HCT116 (cell line): ENCODE measurements around the gene CELSR3. TPM values are rescaled to one million over a fixed set of nuclear protein-coding genes. Genes with fewer than 3 reads are reported as not detected.

ENCODE experiments used
- ATAC-seq: fragments of 200-7000 bp; cut with Tn5 transposase; 2 replicates; pipeline ENCODE4 v1.9.1; 2020; ENCODE audit warnings: mild to moderate bottlenecking, moderate library complexity
- BruUV-seq: library from RNA; stranded (reverse); fragments of 400-500 nt; replicated peaks from 2 replicates; lab custom pipeline; 2021; lab: Mats Ljungman, UMichigan
- CTCF ChIA-PET: fragments of 300-600 bp; sonication (Branson Sonifier 250); formaldehyde crosslinking; loops from one replicate; lab custom pipeline; 2021; ENCODE audit warnings: antibody characterized with exemption; lab: Charles Lee
- POLR2A ChIA-PET: fragments of 300-600, 350-600 bp; sonication (Branson Sonifier 250); formaldehyde crosslinking; loops from one replicate; lab custom pipeline; 2021; ENCODE audit warnings: antibody characterized with exemption; lab: Charles Lee
- RAD21 ChIA-PET, 2 experiments: fragments of 300-600 bp; sonication (Branson Sonifier 250); formaldehyde crosslinking; loops; one replicate each; lab custom pipeline; 2023; ENCODE audit warnings: low total read pairs in 2 of 2; ENCODE audit not compliant: uncharacterized antibody in 2 of 2, unreplicated experiment in 2 of 2, low non-redundant PET in 1 of 2; lab: Charles Lee
- DNase-seq: peaks from one replicate; pipeline ENCODE4 v3.0.0-alpha.2; 2010; ENCODE audit warnings: low read depth, low spot score
- H2AFZ ChIP-seq: fragments of 200-600 bp; shearing (Covaris generic), sonication (generic); 2 replicates; pipeline ENCODE4 v1.6.1; 2017; ENCODE audit warnings: low read depth, mixed run types, mixed read lengths, antibody characterized with exemption, low read length; ENCODE audit not compliant: poor library complexity, severe bottlenecking
- H3K27ac ChIP-seq: 2 replicates; pipeline ENCODE4 v1.5.1; 2012; ENCODE audit warnings: low read depth, low read length
- H3K27me3 ChIP-seq: fragments of 200-600 bp; sonication (generic); 2 replicates; pipeline ENCODE4 v1.6.1; 2016; ENCODE audit warnings: mixed run types, low read length, mixed read lengths; ENCODE audit not compliant: insufficient read depth
- H3K36me3 ChIP-seq, 2 experiments: fragments of 200-500 bp in 1 of 2; fragments of 200-600 bp in 1 of 2; sonication (Bioruptor generic) in 1 of 2; sonication (generic) in 1 of 2; 2 replicates each; pipeline versions ENCODE4 v1.5.1 to v1.6.1; 2014 to 2016; ENCODE audit warnings: low read length in 2 of 2, inconsistent platforms in 1 of 2, mixed read lengths in 1 of 2, mixed run types in 1 of 2; ENCODE audit not compliant: insufficient read depth in 2 of 2, control insufficient read depth in 1 of 2
- H3K4me1 ChIP-seq, 2 experiments: fragments of 200-600 bp in 1 of 2; sonication (generic) in 1 of 2; 2 replicates each; pipeline versions ENCODE4 v1.5.1 to v1.6.1; 2012 to 2017; ENCODE audit warnings: low read length in 2 of 2, inconsistent platforms in 1 of 2, mild to moderate bottlenecking in 1 of 2, mixed read lengths in 1 of 2, mixed run types in 1 of 2, moderate library complexity in 1 of 2; ENCODE audit not compliant: insufficient read depth in 2 of 2, control insufficient read depth in 1 of 2
- H3K4me2 ChIP-seq: fragments of 200-600 bp; sonication (generic); 2 replicates; pipeline ENCODE4 v1.6.1; 2017; ENCODE audit warnings: mixed run types, low read length, mixed read lengths
- H3K4me3 ChIP-seq, 2 experiments: fragments of 200-600 bp in 1 of 2; sonication (generic) in 1 of 2; replicated peaks in 1 of 2; 2 replicates each; pipeline ENCODE4 v1.5.1; 2011 to 2016; ENCODE audit warnings: low read length in 2 of 2, control low read depth in 1 of 2, low read depth in 1 of 2, mild to moderate bottlenecking in 1 of 2, mixed read lengths in 1 of 2, mixed run types in 1 of 2
- H3K79me2 ChIP-seq: fragments of 200-600 bp; sonication (generic); 2 replicates; pipeline ENCODE4 v1.6.1; 2017; ENCODE audit warnings: mild to moderate bottlenecking, mixed run types, low read length, moderate library complexity, mixed read lengths; ENCODE audit not compliant: insufficient read depth
- H3K9ac ChIP-seq: fragments of 200-600 bp; sonication (generic); 2 replicates; pipeline ENCODE4 v1.6.1; 2016; ENCODE audit warnings: low read length, mixed read lengths
- H3K9me2 ChIP-seq: fragments of 200-600 bp; sonication (generic), shearing (Covaris generic); 2 replicates; pipeline ENCODE4 v1.6.1; 2017; ENCODE audit warnings: mixed run types, mild to moderate bottlenecking, moderate library complexity; ENCODE audit not compliant: insufficient read depth
- H3K9me3 ChIP-seq, 2 experiments: fragments of 200-500 bp in 1 of 2; fragments of 200-600 bp in 1 of 2; sonication (Bioruptor generic) in 1 of 2; sonication (generic) in 1 of 2; 2 replicates each; pipeline ENCODE4 v1.6.1; 2014 to 2017; ENCODE audit warnings: low read length in 2 of 2, mixed read lengths in 2 of 2, inconsistent platforms in 1 of 2, low read depth in 1 of 2, mild to moderate bottlenecking in 1 of 2, mixed run types in 1 of 2, moderate library complexity in 1 of 2; ENCODE audit not compliant: control insufficient read depth in 1 of 2, insufficient read depth in 1 of 2
- H4K20me1 ChIP-seq: fragments of 200-600 bp; sonication (generic), shearing (Covaris generic); 2 replicates; pipeline ENCODE4 v1.6.1; 2017; ENCODE audit warnings: mixed run types, mild to moderate bottlenecking, moderate library complexity; ENCODE audit not compliant: insufficient read depth
- CBX3 ChIP-seq: IDR thresholded peaks from 2 replicates; pipeline ENCODE4 v1.6.1; 2012; ENCODE audit warnings: low read depth
- EGR1 ChIP-seq: IDR thresholded peaks from 2 replicates; pipeline ENCODE4 v1.6.1; 2012; ENCODE audit warnings: low read depth
- EZH2 ChIP-seq: fragments of 200-600 bp; sonication (generic); IDR thresholded peaks from 2 replicates; pipeline ENCODE4 v1.6.1; 2017; ENCODE audit warnings: antibody characterized with exemption, mixed run types
- EZH2phosphoT487 ChIP-seq: fragments of 200-600 bp; IDR thresholded peaks from 2 replicates; pipeline ENCODE4 v1.6.1; 2018; ENCODE audit warnings: antibody characterized with exemption, borderline replicate concordance
- FOSL1 ChIP-seq: IDR thresholded peaks from 2 replicates; pipeline ENCODE4 v1.6.1; 2012; ENCODE audit warnings: low read depth
- JUND ChIP-seq: IDR thresholded peaks from 2 replicates; pipeline ENCODE4 v1.6.1; 2012
- MAX ChIP-seq: IDR thresholded peaks from 2 replicates; pipeline ENCODE4 v1.6.1; 2012
- POLR2AphosphoS5 ChIP-seq: IDR thresholded peaks from 2 replicates; pipeline ENCODE4 v1.6.1; 2011; ENCODE audit warnings: mild to moderate bottlenecking, low read depth, low read length, moderate library complexity
- REST ChIP-seq: IDR thresholded peaks from 2 replicates; pipeline ENCODE4 v1.6.1; 2012; ENCODE audit warnings: low read depth
- SIN3A ChIP-seq: IDR thresholded peaks from 2 replicates; pipeline ENCODE4 v1.6.1; 2012; ENCODE audit warnings: low read depth
- SP1 ChIP-seq: IDR thresholded peaks from 2 replicates; pipeline ENCODE4 v1.6.1; 2012; ENCODE audit warnings: low read depth
- SRF ChIP-seq: IDR thresholded peaks from 2 replicates; pipeline ENCODE4 v1.6.1; 2012; ENCODE audit warnings: low read depth
- TCF7L2 ChIP-seq: IDR thresholded peaks from 2 replicates; pipeline ENCODE4 v1.7.0; 2011; ENCODE audit warnings: borderline replicate concordance, inconsistent platforms; ENCODE audit not compliant: insufficient read depth, insufficient read length; ENCODE audit errors: extremely low read depth
- YY1 ChIP-seq: IDR thresholded peaks from 2 replicates; pipeline ENCODE4 v1.6.1; 2011; ENCODE audit warnings: low read length, low read depth, moderate library complexity, mild to moderate bottlenecking; ENCODE audit not compliant: insufficient replicate concordance; ENCODE audit errors: extremely low read depth
- ZFX ChIP-seq: fragments of 450-650 bp; IDR thresholded peaks from 2 replicates; pipeline ENCODE4 v1.6.1; 2017
- ZNF274 ChIP-seq: fragments of 200-500 bp; sonication (Bioruptor generic); IDR thresholded peaks from 2 replicates; pipeline ENCODE4 v1.6.1; 2014; ENCODE audit warnings: mild to moderate bottlenecking, low read depth, low read length, inconsistent platforms
- intact Hi-C: fragments of 100-400 bp; cut with micrococcal nuclease; formaldehyde crosslinking; loops from 2 replicates; pipeline ENCODE4 v1.10.0; 2022
- total RNA-seq: library from RNA; stranded (reverse); gene quantifications from one replicate; pipeline ENCODE4 v1.2.1, GENCODE V29; 2021; ENCODE audit not compliant: unreplicated experiment
- TF ChIP-seq, protein P1 (sequence below): IDR thresholded peaks from 2 replicates; pipeline ENCODE4 v1.6.1; 2012
- TF ChIP-seq, protein P2 (sequence below): IDR thresholded peaks from 2 replicates; pipeline ENCODE4 v1.6.1; 2011; ENCODE audit warnings: mild to moderate bottlenecking, low read length, moderate library complexity; ENCODE audit not compliant: insufficient replicate concordance; ENCODE audit errors: extremely low read depth

CELSR3 gene
- total RNA-seq, 1 experiment from 2014 or later: 7.8 TPM

DNA sequence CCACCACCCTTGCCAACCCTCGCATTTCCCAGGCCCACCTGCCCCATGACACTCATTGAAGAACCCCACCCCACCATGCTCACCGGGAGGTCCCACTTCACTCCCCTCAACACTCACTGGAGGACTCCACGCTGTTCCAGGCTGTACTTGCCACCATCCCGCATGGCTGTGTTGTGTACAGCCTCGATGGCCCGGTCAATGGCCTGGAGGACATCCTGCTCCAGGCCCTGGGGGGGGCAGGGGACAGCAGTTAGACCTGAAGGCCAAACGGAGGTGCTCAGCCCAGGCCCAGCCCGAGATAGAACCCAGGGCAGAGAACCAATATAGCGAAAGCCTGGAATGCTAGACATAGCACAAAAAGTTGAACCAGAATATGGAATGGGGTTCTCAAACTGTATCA is 20.1 kb upstream of the CELSR3 start:
- no peak for ATAC-seq
- CTCF ChIA-PET: no interaction called here
- intact Hi-C loops: no loop called here

More for the DNA sequence above, 20.1 kb upstream of the CELSR3 start:
- Histone ChIP-seq H3K4me2 (no peak overlapping the region), H3K27ac (no peak overlapping the region), H3K4me1 (peaks cover 13 to 29% of the 10 kb centered on the region in 2 experiments), H3K27me3 (no peaks in the 10 kb centered on the region), H3K9me2 (no peaks in the 10 kb centered on the region), H3K36me3 (peaks cover 23 to 38% of the 10 kb centered on the region in 2 experiments), H3K79me2 (peaks cover 31% of the 10 kb centered on the region), H3K9me3 (no peaks in the 10 kb centered on the region), H3K9ac (no peak overlapping the region), H4K20me1 (no peaks in the 10 kb centered on the region), H3K4me3 (no peak overlapping the region), H2AFZ (no peak overlapping the region)
- RAD21 ChIA-PET: no interaction called here
- POLR2A ChIA-PET: interaction anchor here (1.2 kb wide), 1 partner anchor 19 kb away, joined by 3 read pairs; no protein-coding TSS in a partner anchor
- no peak for TF ChIP-seq MAX
- no peak for TF ChIP-seq SIN3A
- no peak for TF ChIP-seq ZFX
- no peak for TF ChIP-seq SP1
- TF ChIP-seq TCF7L2: no peak
- no peak for TF ChIP-seq JUND
- TF ChIP-seq FOSL1: no peak
- no peak for TF ChIP-seq EZH2phosphoT487
- no peak for TF ChIP-seq EGR1
- TF ChIP-seq, protein P1, sequence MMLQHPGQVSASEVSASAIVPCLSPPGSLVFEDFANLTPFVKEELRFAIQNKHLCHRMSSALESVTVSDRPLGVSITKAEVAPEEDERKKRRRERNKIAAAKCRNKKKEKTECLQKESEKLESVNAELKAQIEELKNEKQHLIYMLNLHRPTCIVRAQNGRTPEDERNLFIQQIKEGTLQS: no peak
- TF ChIP-seq, protein P2, sequence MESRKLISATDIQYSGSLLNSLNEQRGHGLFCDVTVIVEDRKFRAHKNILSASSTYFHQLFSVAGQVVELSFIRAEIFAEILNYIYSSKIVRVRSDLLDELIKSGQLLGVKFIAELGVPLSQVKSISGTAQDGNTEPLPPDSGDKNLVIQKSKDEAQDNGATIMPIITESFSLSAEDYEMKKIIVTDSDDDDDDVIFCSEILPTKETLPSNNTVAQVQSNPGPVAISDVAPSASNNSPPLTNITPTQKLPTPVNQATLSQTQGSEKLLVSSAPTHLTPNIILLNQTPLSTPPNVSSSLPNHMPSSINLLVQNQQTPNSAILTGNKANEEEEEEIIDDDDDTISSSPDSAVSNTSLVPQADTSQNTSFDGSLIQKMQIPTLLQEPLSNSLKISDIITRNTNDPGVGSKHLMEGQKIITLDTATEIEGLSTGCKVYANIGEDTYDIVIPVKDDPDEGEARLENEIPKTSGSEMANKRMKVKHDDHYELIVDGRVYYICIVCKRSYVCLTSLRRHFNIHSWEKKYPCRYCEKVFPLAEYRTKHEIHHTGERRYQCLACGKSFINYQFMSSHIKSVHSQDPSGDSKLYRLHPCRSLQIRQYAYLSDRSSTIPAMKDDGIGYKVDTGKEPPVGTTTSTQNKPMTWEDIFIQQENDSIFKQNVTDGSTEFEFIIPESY: no peak
- no peak for TF ChIP-seq SRF
- TF ChIP-seq REST: no peak
- no peak for TF ChIP-seq EZH2
- TF ChIP-seq POLR2AphosphoS5: no peak
- TF ChIP-seq CBX3: no peak
- no peak for TF ChIP-seq YY1
- TF ChIP-seq ZNF274: no peak
- no TSS peak for BruUV-seq
- DNase-seq: no peak
